DOHH2 (cell line): Measurements from ENCODE around the gene HLF.

Experiments used
- H3F3A ChIP-seq: fragments of 200-600 bp; sonication (generic), shearing (Covaris generic); 2 replicates; pipeline ENCODE4 v1.6.0; 2016; ENCODE audit warnings: antibody characterized with exemption, mild to moderate bottlenecking; ENCODE audit not compliant: control insufficient read depth, insufficient read depth
- H3K27ac ChIP-seq: fragments of 200-600 bp; sonication (generic); 2 replicates; pipeline ENCODE4 v1.5.1; 2014; ENCODE audit warnings: low read depth, mild to moderate bottlenecking, low read length, moderate library complexity
- H3K27me3 ChIP-seq: fragments of 200-600 bp; sonication (generic); 2 replicates; pipeline ENCODE4 v1.6.1; 2014; ENCODE audit warnings: mild to moderate bottlenecking, low read length, mixed read lengths; ENCODE audit not compliant: control insufficient read depth
- H3K36me3 ChIP-seq: fragments of 200-600 bp; sonication (generic); 2 replicates; pipeline ENCODE4 v1.6.1; 2014; ENCODE audit warnings: mild to moderate bottlenecking, low read length, moderate library complexity, mixed read lengths; ENCODE audit not compliant: control insufficient read depth
- H3K4me1 ChIP-seq: fragments of 200-600 bp; sonication (generic); 2 replicates; pipeline ENCODE4 v1.6.1; 2014; ENCODE audit warnings: mild to moderate bottlenecking, low read length, mixed read lengths; ENCODE audit not compliant: control insufficient read depth
- H3K4me2 ChIP-seq: fragments of 200-600 bp; sonication (generic); 2 replicates; pipeline ENCODE4 v1.6.0; 2014; ENCODE audit warnings: mild to moderate bottlenecking, low read length, moderate library complexity
- H3K4me3 ChIP-seq: fragments of 200-600 bp; sonication (generic); 2 replicates; pipeline ENCODE4 v1.5.1; 2014; ENCODE audit warnings: mild to moderate bottlenecking, low read length, mixed read lengths
- H3K79me2 ChIP-seq: fragments of 200-600 bp; sonication (generic); 2 replicates; pipeline ENCODE4 v1.6.1; 2014; ENCODE audit warnings: mild to moderate bottlenecking, low read length, mixed read lengths; ENCODE audit not compliant: control insufficient read depth
- H3K9me2 ChIP-seq: fragments of 200-600 bp; sonication (generic); replicated peaks from 2 replicates; pipeline ENCODE4 v1.6.1; 2014; ENCODE audit warnings: mild to moderate bottlenecking, low read length, mixed read lengths; ENCODE audit not compliant: control insufficient read depth
- H3K9me3 ChIP-seq: fragments of 200-600 bp; sonication (generic); 2 replicates; pipeline ENCODE4 v1.6.1; 2014; ENCODE audit warnings: antibody characterized with exemption, low read length, mixed read lengths; ENCODE audit not compliant: control insufficient read depth, insufficient read depth
- H4K20me1 ChIP-seq: fragments of 200-600 bp; sonication (generic); 2 replicates; pipeline ENCODE4 v1.6.0; 2014; ENCODE audit warnings: low read depth, mild to moderate bottlenecking, antibody characterized with exemption, low read length, moderate library complexity; ENCODE audit not compliant: control insufficient read depth, insufficient read depth
- CTCF ChIP-seq: fragments of 200-600 bp; sonication (generic); IDR thresholded peaks from one replicate; pipeline ENCODE4 v1.5.1; 2014; ENCODE audit warnings: antibody characterized with exemption, mild to moderate bottlenecking, low read depth, low read length; ENCODE audit not compliant: poor library complexity, severe bottlenecking
- EZH2phosphoT487 ChIP-seq: fragments of 200-600 bp; sonication (generic); IDR thresholded peaks from 2 replicates; pipeline ENCODE4 v1.6.1; 2017; ENCODE audit warnings: borderline replicate concordance, mild to moderate bottlenecking, antibody characterized with exemption, low read length, moderate library complexity, mixed read lengths

HLF gene

GRCh38 chr17:55356434-55357328, 91.9 kb downstream of the HLF start:
- peak; percentile 91 for TF ChIP-seq CTCF
- TF ChIP-seq EZH2phosphoT487 = no peak
- Histone ChIP-seq H3K9me2 (no peaks in the 10 kb centered on the region), H3K4me2 (no peak overlapping the region), H3K4me1 (no peaks in the 10 kb centered on the region), H3K4me3 (no peak overlapping the region), H3K36me3 (no peaks in the 10 kb centered on the region), H4K20me1 (no peaks in the 10 kb centered on the region), H3K27me3 (no peaks in the 10 kb centered on the region), H3K79me2 (no peaks in the 10 kb centered on the region), H3F3A (no peaks in the 10 kb centered on the region), H3K27ac (no peak overlapping the region), H3K9me3 (peaks cover 9% of the 10 kb centered on the region)

DNA sequence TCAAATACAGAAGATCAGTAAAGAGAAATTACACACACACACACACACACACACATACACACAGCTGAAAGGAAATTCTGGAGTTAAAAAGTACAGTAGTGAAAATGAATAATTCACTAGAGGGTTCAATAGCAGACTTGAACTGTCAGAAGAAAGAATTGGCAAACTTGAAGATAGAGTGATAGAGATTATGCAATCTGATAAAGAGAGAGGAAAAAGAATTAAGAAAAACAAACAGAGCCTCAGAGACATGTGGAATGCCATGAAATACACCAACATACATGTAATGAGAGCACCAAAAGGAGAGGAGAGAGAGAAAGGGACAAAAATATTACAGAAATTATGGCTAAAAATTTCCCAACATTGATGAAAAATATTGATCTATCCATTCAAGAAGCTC, 96.2 kb downstream of the HLF start:
- Histone ChIP-seq H3K27me3 (no peaks in the 10 kb centered on the region), H3K79me2 (no peaks in the 10 kb centered on the region), H3K4me2 (no peak overlapping the region), H3K4me3 (no peak overlapping the region), H3K9me2 (no peaks in the 10 kb centered on the region), H4K20me1 (no peaks in the 10 kb centered on the region), H3K27ac (no peak overlapping the region), H3K4me1 (no peaks in the 10 kb centered on the region), H3F3A (no peaks in the 10 kb centered on the region), H3K9me3 (peaks cover 9% of the 10 kb centered on the region), H3K36me3 (no peaks in the 10 kb centered on the region)
- TF ChIP-seq CTCF (no peak), EZH2phosphoT487 (no peak)

GRCh38 chr17:55363033-55363432, 98.3 kb downstream of the HLF start:
- no peak overlapping the region for H3K4me3 ChIP-seq
- H4K20me1 ChIP-seq = no peaks in the 10 kb centered on the region
- TF ChIP-seq EZH2phosphoT487 = no peak
- no peak for TF ChIP-seq CTCF
- no peak overlapping the region for H3K4me2 ChIP-seq
- H3K36me3 ChIP-seq = no peaks in the 10 kb centered on the region
- no peaks in the 10 kb centered on the region for H3F3A ChIP-seq
- H3K27me3 ChIP-seq = no peaks in the 10 kb centered on the region
- H3K9me3 ChIP-seq = peaks cover 9% of the 10 kb centered on the region
- H3K9me2 ChIP-seq = no peaks in the 10 kb centered on the region
- no peaks in the 10 kb centered on the region for H3K79me2 ChIP-seq
- H3K4me1 ChIP-seq = no peaks in the 10 kb centered on the region
- H3K27ac ChIP-seq = no peak overlapping the region
